GM12872 (cell line): ENCODE results near the gene LTB4R.
A peak's percentile ranks its signal among the peaks of the same experiment; 100 is the strongest.

Experiments used
- CTCF ChIP-seq: IDR thresholded peaks from 3 replicates; pipeline ENCODE4 v1.5.1; 2011; ENCODE audit warnings: low read depth, mild to moderate bottlenecking, low read length, moderate library complexity; ENCODE audit not compliant: insufficient read depth

Gene LTB4R

GRCh38 chr14:24267516-24267915 lies 43.8 kb upstream of the LTB4R start:
- TF ChIP-seq CTCF, result no peak

- TF ChIP-seq CTCF, result no peak
These were observed 43.1 kb upstream of the LTB4R start for GRCh38 chr14:24268225-24268624.

GRCh38 chr14:24269368-24269767 lies 41.9 kb upstream of the LTB4R start:
- no peak for TF ChIP-seq CTCF

GRCh38 chr14:24269910-24270536 lies 41.3 kb upstream of the LTB4R start:
- TF ChIP-seq CTCF, result no peak

- no peak for TF ChIP-seq CTCF
These were observed 40.7 kb upstream of the LTB4R start for GRCh38 chr14:24270537-24271133.

- peak; percentile 86 for TF ChIP-seq CTCF
These were observed 40.0 kb upstream of the LTB4R start, which contains the start of gene RABGGTA for GRCh38 chr14:24271134-24271833. Gene RABGGTA (minus strand): TSS chr14:24271597. CDS start chr14:24271115, 482 bp downstream.

GRCh38 chr14:24271834-24272263 lies 39.5 kb upstream of the LTB4R start:
- no peak for TF ChIP-seq CTCF
